GM12878 (cell line): ENCODE measurements around the gene HEXA. TPM values are rescaled to one million over a fixed set of nuclear protein-coding genes. Genes with fewer than 3 reads are reported as not detected.

Experiments used
- ATAC-seq: fragments of 200-7000 bp; cut with Tn5 transposase; 3 replicates; pipeline ENCODE4 v1.9.1; 2020; ENCODE audit warnings: mild to moderate bottlenecking, moderate library complexity
- BruUV-seq: library from RNA; stranded (reverse); fragments of 400-500 nt; replicated peaks from 2 replicates; lab custom pipeline; 2021; lab: Mats Ljungman, UMichigan
- CTCF ChIA-PET: fragments of 300-600 bp; sonication (Branson Sonifier 250); formaldehyde crosslinking; extraction: SDS; loops from one replicate; lab custom pipeline; 2021; ENCODE audit warnings: inconsistent platforms; lab: Yijun Ruan, JAX
- POLR2A ChIA-PET: fragments of 350-600 bp; formaldehyde crosslinking; extraction: SDS; loops from one replicate; lab custom pipeline; 2021; ENCODE audit warnings: inconsistent platforms; lab: Charles Lee
- RAD21 ChIA-PET: fragments of 300-600 bp; sonication (Branson Sonifier 250); formaldehyde crosslinking; loops from one replicate; lab custom pipeline; 2023; ENCODE audit warnings: antibody characterized with exemption; ENCODE audit not compliant: unreplicated experiment; lab: Charles Lee
- SMC1A ChIA-PET: fragments of 300-600 bp; sonication (Branson Sonifier 250); formaldehyde crosslinking; loops from one replicate; lab custom pipeline; 2023; ENCODE audit not compliant: unreplicated experiment, uncharacterized antibody; lab: Charles Lee
- DNase-seq: peaks from one replicate; pipeline ENCODE4 v3.0.0-alpha.2; 2011; ENCODE audit warnings: low read depth, low spot score
- FAIRE-seq: peaks from 3 replicates; lab custom pipeline; 2011; peaks lifted over from hg19 to GRCh38; lab: Jason Lieb, UNC
- H2AFZ ChIP-seq: 2 replicates; pipeline ENCODE4 v1.6.0; 2011; ENCODE audit warnings: low read depth, low read length, control low read depth; ENCODE audit not compliant: control insufficient read depth
- H3K27ac ChIP-seq: 2 replicates; pipeline ENCODE4 v1.5.1; 2011; ENCODE audit warnings: control low read depth; ENCODE audit not compliant: control insufficient read depth, insufficient read depth
- H3K27me3 ChIP-seq, 2 experiments: replicated peaks in 1 of 2; 2 replicates each; pipeline versions ENCODE4 v1.6.0 to v1.6.1; 2011; ENCODE audit warnings: low read length in 1 of 2; ENCODE audit not compliant: control insufficient read depth in 2 of 2, insufficient read depth in 2 of 2
- H3K36me3 ChIP-seq, 2 experiments: 2 replicates each; pipeline ENCODE4 v1.5.1; 2011; ENCODE audit warnings: low read length in 1 of 2; ENCODE audit not compliant: control insufficient read depth in 2 of 2, insufficient read depth in 2 of 2
- H3K4me1 ChIP-seq: 2 replicates; pipeline ENCODE4 v1.6.1; 2011; ENCODE audit warnings: mild to moderate bottlenecking, low read length, moderate library complexity, mixed read lengths; ENCODE audit not compliant: control insufficient read depth, insufficient read depth
- H3K4me2 ChIP-seq: 2 replicates; pipeline ENCODE4 v1.6.0; 2011; ENCODE audit warnings: control low read depth; ENCODE audit not compliant: control insufficient read depth, insufficient read depth
- H3K4me3 ChIP-seq: fragments of 200-600 bp; sonication (generic); 2 replicates; pipeline ENCODE4 v1.5.1; 2016
- H3K79me2 ChIP-seq: 2 replicates; pipeline ENCODE4 v1.6.0; 2011; ENCODE audit warnings: low read length; ENCODE audit not compliant: control insufficient read depth, insufficient read depth
- H3K9ac ChIP-seq: 2 replicates; pipeline ENCODE4 v1.8.0; 2011; ENCODE audit warnings: low read length, control low read depth, mixed read lengths; ENCODE audit not compliant: control insufficient read depth, insufficient read depth
- H3K9me3 ChIP-seq: replicated peaks from 3 replicates; pipeline ENCODE4 v1.5.1; 2011; ENCODE audit warnings: mild to moderate bottlenecking, low read length; ENCODE audit not compliant: control insufficient read depth, insufficient read depth
- H4K20me1 ChIP-seq: 2 replicates; pipeline ENCODE4 v1.6.0; 2011; ENCODE audit not compliant: control insufficient read depth, insufficient read depth
- ATF3 ChIP-seq: IDR thresholded peaks from 2 replicates; pipeline ENCODE4 v1.6.1; 2011; ENCODE audit warnings: low read depth, mild to moderate bottlenecking, low read length, moderate library complexity, borderline replicate concordance; ENCODE audit errors: extremely low read depth
- CREM ChIP-seq: IDR thresholded peaks from 2 replicates; pipeline ENCODE4 v1.6.1; 2014; ENCODE audit warnings: antibody characterized with exemption, low read depth
- CUX1 ChIP-seq: IDR thresholded peaks from 2 replicates; pipeline ENCODE4 v1.6.1; 2012; ENCODE audit warnings: improper control_type of control experiment, low read depth, low read length; ENCODE audit not compliant: insufficient replicate concordance
- IKZF2 ChIP-seq, 2 experiments: fragments of 450-650 bp; IDR thresholded peaks; 2 replicates each; pipeline ENCODE4 v1.6.1; 2017; ENCODE audit warnings: mild to moderate bottlenecking in 2 of 2, moderate library complexity in 2 of 2
- IRF5 ChIP-seq: fragments of 450-650 bp; IDR thresholded peaks from 2 replicates; pipeline ENCODE4 v1.6.1; 2017; ENCODE audit warnings: borderline replicate concordance
- MEF2B ChIP-seq: fragments of 450-650 bp; IDR thresholded peaks from 2 replicates; pipeline ENCODE4 v1.6.1; 2018; ENCODE audit warnings: mild to moderate bottlenecking, moderate library complexity; ENCODE audit not compliant: partially characterized antibody, poor library complexity, severe bottlenecking
- MTA3 ChIP-seq: IDR thresholded peaks from 2 replicates; pipeline ENCODE4 v1.6.1; 2012; ENCODE audit warnings: low read length, inconsistent platforms, borderline replicate concordance
- POU2F2 ChIP-seq: IDR thresholded peaks from 3 replicates; pipeline ENCODE4 v1.6.1; 2011; ENCODE audit warnings: low read depth, mild to moderate bottlenecking, low read length, borderline replicate concordance
- SUZ12 ChIP-seq: fragments of 200-600 bp; sonication (generic); IDR thresholded peaks from one replicate; pipeline ENCODE4 v1.6.1; 2018; ENCODE audit warnings: antibody characterized with exemption, mild to moderate bottlenecking; ENCODE audit not compliant: unreplicated experiment
- WRNIP1 ChIP-seq: IDR thresholded peaks from 2 replicates; pipeline ENCODE4 v1.6.1; 2011; ENCODE audit warnings: low read depth, low read length, improper control_type of control experiment, borderline replicate concordance
- YBX1 ChIP-seq: fragments of 450-650 bp; IDR thresholded peaks from 2 replicates; pipeline ENCODE4 v1.6.1; 2016; ENCODE audit warnings: antibody characterized with exemption
- ZBTB33 ChIP-seq: fragments of 450-650 bp; IDR thresholded peaks from 2 replicates; pipeline ENCODE4 v1.6.1; 2017; ENCODE audit warnings: mild to moderate bottlenecking
- ZNF207 ChIP-seq: fragments of 450-650 bp; IDR thresholded peaks from 2 replicates; pipeline ENCODE4 v1.6.1; 2014; ENCODE audit warnings: antibody characterized with exemption, mild to moderate bottlenecking, borderline replicate concordance
- WGBS: methylation state at CpG from one replicate; pipeline ENCODE4 v1.1.6; 2016; ENCODE audit warnings: low lambda C conversion rate; ENCODE audit not compliant: insufficient replicate concordance, insufficient coverage; ENCODE audit errors: missing lambda C conversion rate; 5-methylcytosine and 5-hydroxymethylcytosine counted together
- in situ Hi-C: fragments of 300-500 bp; cut with MboI; formaldehyde crosslinking; loops from 9 replicates; pipeline ENCODE4 v1.14.3; 2018; ENCODE audit warnings: mixed read lengths
- intact Hi-C: fragments of 100-400 bp; cut with micrococcal nuclease; formaldehyde crosslinking; loops from one replicate; pipeline ENCODE4 v1.14.2; 2022; ENCODE audit not compliant: unreplicated experiment
- polyA plus RNA-seq, 11 experiments: library from polyadenylated mRNA; depleted of rRNA in 4 of 11; unstranded in 6 of 11; stranded (reverse) in 5 of 11; fragments of >200 nt; fragmentation: Nextera tagmentation in 4 of 11; fragmentation: Illumina TruSeq in 1 of 11; extraction: Ambion mirVana in 4 of 11; extraction: Trizol in 1 of 11; gene quantifications; 1 replicate in 1 of 11; 2 replicates in 10 of 11; pipeline versions ENCODE4 v1.2.1 to v1.2.3, GENCODE V29; 2011 to 2016; ENCODE audit warnings: inconsistent platforms in 2 of 11, missing spikeins in 2 of 11, low read depth in 1 of 11
- total RNA-seq, 4 experiments: library from RNA; depleted of rRNA in 3 of 4; stranded (reverse); fragments of >200 nt in 3 of 4; fragmentation: Illumina TruSeq in 1 of 4; extraction: Trizol in 1 of 4; gene quantifications; 2 replicates each; pipeline versions ENCODE4 v1.2.1 to v1.2.3, GENCODE V29; 2013 to 2021

The HEXA gene
- total and polyA plus RNA-seq, 10 of the 15 experiments (the other 5 are each of a cell fraction or from before 2014, with no cell fraction given): 24.5 to 151 (median 69.3) TPM

- Histone ChIP-seq H3K27me3 (no peaks in the 10 kb centered on the region), H4K20me1 (no peaks in the 10 kb centered on the region), H2AFZ (no peak overlapping the region), H3K4me1 (no peaks in the 10 kb centered on the region), H3K36me3 (peaks cover 6 to 7% of the 10 kb centered on the region in 2 experiments; a peak in 3 of 4 replicates), H3K9ac (no peak overlapping the region), H3K4me2 (no peak overlapping the region), H3K9me3 (no peaks in the 10 kb centered on the region), H3K79me2 (no peaks in the 10 kb centered on the region), H3K27ac (no peak overlapping the region), H3K4me3 (no peak overlapping the region)
- POLR2A ChIA-PET: interaction anchor here (0.6 kb wide), 1 partner anchor 236 kb away, joined by 4 read pairs; no protein-coding TSS in a partner anchor
- TF ChIP-seq CREM (no peak), MEF2B (no peak), ZNF207 (no peak), IRF5 (no peak), WRNIP1 (no peak), CUX1 (no peak), SUZ12 (no peak), IKZF2 (IDR thresholded peaks at IDR 0.05) (no peak), YBX1 (no peak), ZBTB33 (no peak), ATF3 (no peak), POU2F2 (no peak), MTA3 (no peak)
- DNase-seq (no peak), FAIRE-seq (no peak), ATAC-seq (no peak)
- intact Hi-C loops (no loop called here), in situ Hi-C loops (no loop called here)
- 98% methylated on average over 6 of the region's 6 CpGs for WGBS
- RAD21 ChIA-PET: no interaction called here
- CTCF ChIA-PET: no interaction called here
- BruUV-seq: no TSS peak
- SMC1A ChIA-PET: no interaction called here
Measured at GRCh38 chr15:72341361-72341760, 34.5 kb downstream of the HEXA start.
